GM12891 (cell line): ENCODE results near the gene NRIP1.

Experiments used
- POLR2A ChIP-seq: IDR thresholded peaks from 2 replicates; pipeline ENCODE4 v1.6.1; 2011; ENCODE audit warnings: low read depth, low read length, control low read depth
- POLR2AphosphoS5 ChIP-seq: IDR thresholded peaks from 2 replicates; pipeline ENCODE4 v1.6.1; 2011; ENCODE audit warnings: low read depth, low read length, control low read depth
- SPI1 ChIP-seq: IDR thresholded peaks from 2 replicates; pipeline ENCODE4 v1.6.1; 2011; ENCODE audit warnings: low read depth, low read length, control low read depth

DNA sequence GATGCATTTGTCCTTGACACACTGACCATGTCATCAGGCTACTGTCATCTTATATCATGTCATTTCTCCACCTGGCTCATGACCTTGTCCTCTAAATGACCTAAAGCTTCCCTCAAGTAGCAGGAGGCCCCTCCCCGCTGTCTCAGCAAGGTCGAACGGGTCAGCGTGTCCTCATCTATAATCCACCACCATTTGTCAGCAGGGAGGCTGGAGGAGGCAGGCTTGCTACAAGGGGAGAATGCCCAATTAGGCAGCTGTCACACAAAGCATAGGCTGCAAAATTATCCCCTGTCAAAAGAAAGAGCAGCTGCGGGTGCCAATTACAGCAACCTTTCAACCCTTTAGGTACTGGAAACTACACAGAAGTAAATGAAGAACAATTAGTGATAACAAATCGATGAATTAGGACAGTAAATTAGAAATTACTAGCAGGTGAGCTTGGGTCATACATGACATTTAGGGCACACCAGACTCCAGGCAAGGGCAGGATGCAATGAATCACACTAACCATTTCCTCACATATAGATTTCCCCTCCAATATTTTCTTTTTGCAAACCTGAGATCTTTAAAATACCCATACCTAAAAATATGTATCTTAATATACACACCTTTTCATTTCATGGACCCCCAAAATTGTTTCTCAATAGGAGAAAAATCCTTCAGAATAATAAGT is 61.2 kb downstream of the NRIP1 start:
- no peak for TF ChIP-seq POLR2A
- no peak for TF ChIP-seq POLR2AphosphoS5
- TF ChIP-seq SPI1, result no peak
